IMR-90 (cell line): ENCODE measurements around the gene MYT1. TPM values are rescaled to one million over a fixed set of nuclear protein-coding genes. Genes with fewer than 3 reads are reported as not detected.

Source experiments
- ATAC-seq: fragments of 200-7000 bp; cut with Tn5 transposase; 2 replicates; pipeline ENCODE4 v1.9.1; 2020; ENCODE audit warnings: low read depth, mild to moderate bottlenecking, moderate library complexity
- BruUV-seq: library from RNA; stranded (reverse); fragments of 400-500 nt; replicated peaks from 2 replicates; lab custom pipeline; 2021; lab: Mats Ljungman, UMichigan
- CTCF ChIA-PET: fragments of 300-600 bp; formaldehyde crosslinking; extraction: SDS; loops from one replicate; lab custom pipeline; 2021; ENCODE audit warnings: antibody characterized with exemption; lab: Yijun Ruan, JAX
- POLR2A ChIA-PET: fragments of 300-600 bp; sonication (Branson Sonifier 250); formaldehyde crosslinking; loops from one replicate; lab custom pipeline; 2022; ENCODE audit warnings: antibody characterized with exemption; ENCODE audit not compliant: unreplicated experiment; lab: Charles Lee
- DNase-seq: peaks from one replicate; pipeline ENCODE4 v3.0.0; 2013
- H2AFZ ChIP-seq: replicated peaks from 2 replicates; pipeline ENCODE3; 2013; ENCODE audit warnings: low read length, mild to moderate bottlenecking; ENCODE audit not compliant: poor library complexity
- H2AK5ac ChIP-seq: 2 replicates; pipeline ENCODE4 v1.6.1; 2013; ENCODE audit warnings: low read depth, low read length, inconsistent platforms
- H2AK9ac ChIP-seq: replicated peaks from 2 replicates; pipeline ENCODE3; 2013; ENCODE audit warnings: mild to moderate bottlenecking, low read depth, low read length, moderate library complexity; ENCODE audit not compliant: poor library complexity
- H2BK120ac ChIP-seq: 2 replicates; pipeline ENCODE4 v1.6.1; 2013; ENCODE audit warnings: low read depth, low read length, inconsistent platforms
- H2BK15ac ChIP-seq: 3 replicates; pipeline ENCODE4 v1.6.1; 2013; ENCODE audit warnings: low read depth, low read length, inconsistent platforms
- H2BK20ac ChIP-seq: 2 replicates; pipeline ENCODE4 v1.6.1; 2013; ENCODE audit warnings: low read depth, mild to moderate bottlenecking, inconsistent platforms, low read length, moderate library complexity
- H2BK5ac ChIP-seq: 2 replicates; pipeline ENCODE4 v1.6.1; 2013; ENCODE audit warnings: mild to moderate bottlenecking, low read depth, low read length, inconsistent platforms; ENCODE audit not compliant: poor library complexity, severe bottlenecking
- H3K14ac ChIP-seq: replicated peaks from 2 replicates; pipeline ENCODE4 v1.6.1; 2013; ENCODE audit warnings: low read depth, low read length, inconsistent platforms
- H3K18ac ChIP-seq: 2 replicates; pipeline ENCODE4 v1.6.1; 2013; ENCODE audit warnings: low read depth, low read length, control low read depth
- H3K23ac ChIP-seq: 2 replicates; pipeline ENCODE4 v1.6.1; 2013; ENCODE audit warnings: low read depth, low read length, inconsistent platforms
- H3K27ac ChIP-seq: 2 replicates; pipeline ENCODE4 v1.5.1; 2013; ENCODE audit warnings: mild to moderate bottlenecking, control low read depth, low read length; ENCODE audit not compliant: insufficient read depth
- H3K27me3 ChIP-seq: 2 replicates; pipeline ENCODE4 v1.6.1; 2013; ENCODE audit warnings: low read length; ENCODE audit not compliant: control insufficient read depth, insufficient read depth
- H3K36me3 ChIP-seq: 2 replicates; pipeline ENCODE4 v1.6.1; 2013; ENCODE audit warnings: low read length, mixed read lengths; ENCODE audit not compliant: control insufficient read depth, insufficient read depth
- H3K4ac ChIP-seq: 2 replicates; pipeline ENCODE4 v1.6.1; 2013; ENCODE audit warnings: low read depth, low read length, inconsistent platforms
- H3K4me1 ChIP-seq: 2 replicates; pipeline ENCODE4 v1.6.1; 2013; ENCODE audit warnings: low read length, mixed read lengths; ENCODE audit not compliant: control insufficient read depth, insufficient read depth
- H3K4me2 ChIP-seq: 2 replicates; pipeline ENCODE4 v1.6.1; 2013; ENCODE audit warnings: low read depth, mild to moderate bottlenecking, control low read depth, low read length, moderate library complexity
- H3K4me3 ChIP-seq: 2 replicates; pipeline ENCODE4 v1.5.1; 2013; ENCODE audit warnings: low read depth, mild to moderate bottlenecking, control low read depth, low read length, moderate library complexity; ENCODE audit not compliant: insufficient read depth
- H3K56ac ChIP-seq: 2 replicates; pipeline ENCODE4 v1.6.1; 2013; ENCODE audit warnings: low read length, inconsistent platforms; ENCODE audit not compliant: insufficient read depth; ENCODE audit errors: extremely low read depth
- H3K79me1 ChIP-seq, 2 experiments: 2 replicates each; pipeline ENCODE4 v1.6.1; 2013; ENCODE audit warnings: low read length in 2 of 2, inconsistent platforms in 1 of 2, low read depth in 1 of 2
- H3K9ac ChIP-seq: 2 replicates; pipeline ENCODE4 v1.6.1; 2013; ENCODE audit warnings: low read depth, low read length, control low read depth
- H3K9me1 ChIP-seq: 2 replicates; pipeline ENCODE4 v1.6.1; 2013; ENCODE audit warnings: low read length, inconsistent platforms; ENCODE audit not compliant: insufficient read depth
- H3K9me3 ChIP-seq: 2 replicates; pipeline ENCODE4 v1.6.1; 2013; ENCODE audit warnings: low read length; ENCODE audit not compliant: control insufficient read depth, insufficient read depth
- H4K20me1 ChIP-seq: 2 replicates; pipeline ENCODE4 v1.6.1; 2013; ENCODE audit warnings: low read length, inconsistent platforms; ENCODE audit not compliant: insufficient read depth
- H4K5ac ChIP-seq: 2 replicates; pipeline ENCODE4 v1.6.1; 2013; ENCODE audit warnings: mild to moderate bottlenecking, low read depth, low read length, control low read depth
- H4K8ac ChIP-seq, 2 experiments: 2 replicates each; pipeline ENCODE4 v1.6.1; 2013; ENCODE audit warnings: low read depth in 2 of 2, low read length in 2 of 2, control low read depth in 1 of 2, inconsistent platforms in 1 of 2
- H4K91ac ChIP-seq: 2 replicates; pipeline ENCODE4 v1.6.1; 2013; ENCODE audit warnings: low read depth, low read length, inconsistent platforms; ENCODE audit not compliant: insufficient read depth
- BHLHE40 ChIP-seq: fragments of 150-350 bp; IDR thresholded peaks from 2 replicates; pipeline ENCODE4 v1.6.1; 2016; ENCODE audit warnings: mild to moderate bottlenecking, low read depth, low read length
- CHD1 ChIP-seq: IDR thresholded peaks from 2 replicates; pipeline ENCODE4 v1.6.1; 2012; ENCODE audit warnings: low read depth, low read length, improper control_type of control experiment
- FOS ChIP-seq: fragments of 150-350 bp; IDR thresholded peaks from 2 replicates; pipeline ENCODE4 v1.6.1; 2016; ENCODE audit warnings: low read depth, low read length
- RCOR1 ChIP-seq: IDR thresholded peaks from 2 replicates; pipeline ENCODE4 v1.6.1; 2012; ENCODE audit warnings: mild to moderate bottlenecking, low read length, improper control_type of control experiment; ENCODE audit not compliant: insufficient replicate concordance
- WGBS, 2 experiments: methylation state at CpG; one replicate each; pipeline versions ENCODE4 v1.1.5 to v1.1.7; 2013; ENCODE audit warnings: missing lambda C conversion rate in 2 of 2; ENCODE audit not compliant: insufficient read length in 1 of 2; ENCODE audit errors: extremely low coverage in 2 of 2; 5-methylcytosine and 5-hydroxymethylcytosine counted together
- dilution Hi-C: fragments of 300-500 bp; cut with HindIII; formaldehyde crosslinking; loops from one replicate; pipeline ENCODE4 v1.14.3; 2018; ENCODE audit warnings: low sequenced_read_pairs; ENCODE audit not compliant: unreplicated experiment
- in situ Hi-C: fragments of 300-500 bp; cut with MboI; formaldehyde crosslinking; loops from 3 replicates; pipeline ENCODE4 v1.14.3; 2019; ENCODE audit warnings: low sequenced_read_pairs, inconsistent platforms, mixed read lengths
- intact Hi-C: fragments of 100-400 bp; cut with micrococcal nuclease; formaldehyde crosslinking; loops from 2 replicates; pipeline ENCODE4 v1.10.0; 2022
- polyA plus RNA-seq, 3 experiments: library from polyadenylated mRNA; depleted of rRNA; stranded (reverse); fragments of >200 nt; gene quantifications; 2 replicates each; pipeline ENCODE4 v1.2.3, GENCODE V29; 2012; ENCODE audit warnings: low replicate concordance in 1 of 3
- total RNA-seq: library from RNA; depleted of rRNA; stranded (reverse); fragments of >200 nt; gene quantifications from 2 replicates; pipeline ENCODE4 v1.2.3, GENCODE V29; 2012
- TF ChIP-seq, protein P1 (sequence below): fragments of 150-350 bp; IDR thresholded peaks from 2 replicates; pipeline ENCODE4 v1.6.1; 2017; ENCODE audit warnings: mild to moderate bottlenecking, antibody characterized with exemption, low read length, low read depth

MYT1 gene
- total and polyA plus RNA-seq, 2 of the 4 experiments (the other 2 are of a cell fraction) = not detected

GRCh38 chr20:64245746-64246595, 81.7 kb downstream of the MYT1 start:
- Histone ChIP-seq H3K4me3 (no peak overlapping the region), H3K79me1 (no peaks in the 10 kb centered on the region), H3K56ac (no peak overlapping the region), H3K9ac (no peak overlapping the region), H2AFZ (no peak overlapping the region), H3K18ac (no peak overlapping the region), H4K8ac (no peak overlapping the region), H3K9me1 (no peaks in the 10 kb centered on the region), H2BK20ac (no peak overlapping the region), H3K4me2 (no peak overlapping the region), H3K23ac (no peak overlapping the region), H2BK15ac (no peak overlapping the region), H3K4me1 (no peaks in the 10 kb centered on the region), H3K27me3 (peaks cover 61% of the 10 kb centered on the region), H3K4ac (no peak overlapping the region), H3K27ac (no peak overlapping the region), H2BK120ac (no peak overlapping the region), H3K36me3 (no peaks in the 10 kb centered on the region), H2BK5ac (no peak overlapping the region), H2AK9ac (no peak overlapping the region), H4K20me1 (no peaks in the 10 kb centered on the region), H3K14ac (no peak overlapping the region), H4K91ac (no peak overlapping the region), H3K9me3 (no peaks in the 10 kb centered on the region), H4K5ac (no peak overlapping the region), H2AK5ac (no peak overlapping the region)
- TF ChIP-seq CHD1 (no peak), RCOR1 (no peak), BHLHE40 (no peak), FOS (no peak)
- TF ChIP-seq, protein P1, sequence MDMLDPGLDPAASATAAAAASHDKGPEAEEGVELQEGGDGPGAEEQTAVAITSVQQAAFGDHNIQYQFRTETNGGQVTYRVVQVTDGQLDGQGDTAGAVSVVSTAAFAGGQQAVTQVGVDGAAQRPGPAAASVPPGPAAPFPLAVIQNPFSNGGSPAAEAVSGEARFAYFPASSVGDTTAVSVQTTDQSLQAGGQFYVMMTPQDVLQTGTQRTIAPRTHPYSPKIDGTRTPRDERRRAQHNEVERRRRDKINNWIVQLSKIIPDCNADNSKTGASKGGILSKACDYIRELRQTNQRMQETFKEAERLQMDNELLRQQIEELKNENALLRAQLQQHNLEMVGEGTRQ = no peak
- in situ Hi-C loops = no loop called here
- ATAC-seq = no peak
- BruUV-seq = no TSS peak
- dilution Hi-C loops = no loop called here
- ChIA-PET POLR2A (no interaction called here), CTCF (no interaction called here)
- no peak for DNase-seq
- WGBS, 2 experiments = 80% methylated on average over 3 of the region's 9 CpGs; no CpG with 5 or more reads in 1 of the 2 experiments
- intact Hi-C loops = no loop called here
